Esophagus (tissue), 2 donors: ENCODE measurements around the gene SMCHD1. TPM values are rescaled to one million over a fixed set of nuclear protein-coding genes. Genes with fewer than 3 reads are reported as not detected.

Source experiments
- H3K27ac ChIP-seq, 2 donors: one replicate each; pipeline ENCODE4 v1.5.1; 2013; ENCODE audit warnings: low read depth in 2 of 2, mild to moderate bottlenecking in 2 of 2, inconsistent platforms in 1 of 2, low read length in 1 of 2, moderate library complexity in 1 of 2
- H3K27me3 ChIP-seq, 2 donors: one replicate each; pipeline ENCODE4 v1.6.1; 2013; ENCODE audit warnings: low read length in 2 of 2, control low read depth in 1 of 2, mild to moderate bottlenecking in 1 of 2; ENCODE audit not compliant: insufficient read depth in 2 of 2, control insufficient read depth in 1 of 2
- H3K36me3 ChIP-seq, 2 donors: one replicate each; pipeline ENCODE4 v1.6.1; 2013; ENCODE audit warnings: low read length in 1 of 2; ENCODE audit not compliant: control insufficient read depth in 2 of 2, insufficient read depth in 2 of 2
- H3K4me1 ChIP-seq, 2 donors: one replicate each; pipeline ENCODE4 v1.6.1; 2013; ENCODE audit warnings: low read length in 1 of 2; ENCODE audit not compliant: control insufficient read depth in 2 of 2, insufficient read depth in 2 of 2
- H3K4me3 ChIP-seq, 2 donors: one replicate each; pipeline ENCODE4 v1.5.1; 2013; ENCODE audit warnings: low read length in 2 of 2, mild to moderate bottlenecking in 2 of 2, low read depth in 1 of 2, moderate library complexity in 1 of 2
- H3K9me3 ChIP-seq, 2 donors: one replicate each; pipeline ENCODE4 v1.6.1; 2013; ENCODE audit warnings: mild to moderate bottlenecking in 2 of 2, low read depth in 1 of 2, low read length in 1 of 2, moderate library complexity in 1 of 2; ENCODE audit not compliant: control insufficient read depth in 2 of 2, insufficient read depth in 1 of 2
- WGBS, 2 donors: extraction: QIAGEN DNeasy Blood & Tissue Kit; methylation state at CpG; one replicate each; pipeline ENCODE4 v1.1.7; 2013; 5-methylcytosine and 5-hydroxymethylcytosine counted together
- polyA plus RNA-seq, 2 donors: library from polyadenylated mRNA; stranded (reverse); fragments of 200-250 nt; gene quantifications; one replicate each; pipeline ENCODE4 v1.2.3, GENCODE V29; 2013
- donor health status: healthy with polysubstance abuse.
- donor health status: Bipolar disorder and iron deficiency.

Gene SMCHD1
- 1 to 10 TPM; 5.0 to 7.6 TPM for polyA plus RNA-seq

DNA sequence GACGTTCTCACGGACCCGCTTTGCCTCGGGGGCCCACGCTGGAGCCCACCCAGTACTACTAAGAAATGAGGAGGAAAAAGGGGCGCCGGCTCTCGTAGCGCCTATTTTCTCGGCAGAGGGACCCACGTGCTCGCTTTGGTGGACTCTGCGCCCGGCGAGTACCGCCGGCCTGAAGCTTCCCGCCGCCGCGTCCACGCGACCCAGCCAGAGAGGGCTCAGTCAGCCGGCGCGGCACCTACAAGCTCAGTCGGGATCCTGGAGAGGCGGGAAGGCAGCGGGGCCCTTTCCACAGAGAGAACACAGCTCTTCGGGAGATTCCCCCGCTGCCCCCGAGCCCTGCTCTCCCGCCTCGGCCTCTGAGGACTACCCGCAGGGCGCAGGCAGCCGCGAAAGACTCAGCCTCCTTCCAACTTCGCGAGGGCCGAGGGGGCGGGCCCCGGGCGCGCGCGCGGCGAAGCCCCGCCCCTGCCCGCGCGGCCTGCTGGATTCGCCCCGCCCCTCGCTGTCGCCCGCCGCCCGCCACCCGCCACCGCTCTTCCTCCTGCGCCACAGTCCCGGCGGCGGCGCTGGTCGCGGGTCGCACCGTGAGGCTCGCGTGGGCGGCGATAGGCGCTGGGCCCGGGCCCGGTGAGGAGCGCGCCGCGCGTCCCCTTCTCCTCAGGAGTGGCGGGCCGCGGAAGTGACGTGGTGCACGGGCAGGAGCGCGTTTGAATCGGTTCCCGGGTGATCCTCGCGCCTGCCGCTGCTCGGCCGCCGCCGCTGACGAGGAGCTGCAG is at the start of gene SMCHD1:
Gene SMCHD1, plus strand, starts transcription at position 549 of the 776 bp plus-strand sequence. CDS start 350 bp downstream, outside the sequence.
- 0% methylated on average over 54 to 100 of the region's 100 CpGs for WGBS, 2 donors
- no peaks in the 10 kb centered on the region for H3K36me3 ChIP-seq
- H3K9me3 ChIP-seq, result no peaks in the 10 kb centered on the region
- H3K4me3 ChIP-seq, result peak within 1 kb of the TSS; percentile 73 to 89
- peak within 1 kb of the TSS; percentile 97 to 98 for H3K27ac ChIP-seq
- no peaks in the 10 kb centered on the region for H3K27me3 ChIP-seq
- H3K4me1 ChIP-seq, result peaks cover 0 to 2% of the 10 kb centered on the region in 2 donors

DNA sequence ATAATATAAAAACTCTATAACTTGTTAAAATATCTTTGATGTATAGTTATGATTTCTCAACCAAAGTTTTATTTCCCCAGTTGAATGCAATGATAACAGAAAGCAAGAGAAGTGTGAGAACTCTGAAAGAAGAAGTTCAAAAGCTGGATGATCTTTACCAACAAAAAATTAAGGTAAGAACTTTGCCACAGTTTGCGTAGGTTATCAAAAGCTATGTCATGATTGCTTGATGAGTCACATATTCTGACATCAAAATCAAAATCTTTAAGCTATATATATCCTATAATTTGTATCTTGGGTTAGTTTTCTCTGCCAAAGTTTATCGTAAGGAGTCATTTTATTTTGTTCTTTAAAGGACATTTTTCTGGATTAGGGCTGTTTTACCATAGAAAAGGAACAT is 49.2 kb upstream of the SMCHD1 start:
- H3K4me1 ChIP-seq, result no peaks in the 10 kb centered on the region
- H3K9me3 ChIP-seq, result no peaks in the 10 kb centered on the region
- H3K4me3 ChIP-seq, result no peak overlapping the region
- H3K27me3 ChIP-seq, result no peaks in the 10 kb centered on the region
- H3K27ac ChIP-seq, result no peak overlapping the region
- H3K36me3 ChIP-seq, result no peaks in the 10 kb centered on the region
- WGBS, 2 donors, result 61 to 64% methylated on average over 2 of the region's 2 CpGs

DNA sequence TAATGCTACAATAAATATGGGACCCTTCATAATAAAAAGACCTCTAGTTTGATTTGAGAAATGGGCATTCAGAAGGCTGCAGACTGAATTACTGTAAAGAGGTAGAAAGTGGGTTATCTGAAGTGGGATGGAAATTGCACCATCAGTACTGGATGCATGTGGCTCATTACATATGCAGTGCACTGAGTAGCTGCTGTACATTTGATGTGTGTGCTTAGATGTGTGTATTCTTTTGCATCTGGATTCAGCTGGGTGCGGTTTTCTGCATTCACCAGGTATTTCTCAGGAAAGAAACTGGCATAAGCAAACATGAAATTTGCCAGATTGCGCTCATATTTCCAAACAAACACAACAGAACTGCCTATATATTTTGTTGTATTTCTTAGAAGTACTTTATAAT is 45.9 kb upstream of the SMCHD1 start:
- no peaks in the 10 kb centered on the region for H3K4me1 ChIP-seq
- H3K9me3 ChIP-seq, result no peaks in the 10 kb centered on the region
- H3K27ac ChIP-seq, result no peak overlapping the region
- H3K27me3 ChIP-seq, result no peaks in the 10 kb centered on the region
- WGBS, 2 donors, result 90 to 93% methylated on average over 2 of the region's 2 CpGs
- no peak overlapping the region for H3K4me3 ChIP-seq
- no peaks in the 10 kb centered on the region for H3K36me3 ChIP-seq

DNA sequence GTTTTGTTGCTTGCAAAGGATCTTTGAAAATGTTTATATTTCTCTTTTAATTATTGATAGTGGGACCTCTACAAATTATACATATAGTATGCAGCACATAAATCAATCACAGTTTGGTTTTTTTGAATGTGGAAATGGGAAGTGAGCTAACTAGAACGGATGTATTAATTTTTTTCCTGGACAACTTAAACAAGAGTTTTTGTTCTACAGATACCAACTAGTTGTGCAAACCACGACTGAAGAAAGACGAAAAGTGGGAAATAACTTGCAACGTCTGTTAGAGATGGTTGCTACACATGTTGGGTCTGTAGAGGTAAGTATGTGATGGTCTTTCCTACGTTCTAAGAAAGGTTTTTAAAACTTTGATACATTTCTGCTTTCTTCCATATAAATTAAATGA is 45.0 kb upstream of the SMCHD1 start:
- no peak overlapping the region for H3K27ac ChIP-seq
- no peak overlapping the region for H3K4me3 ChIP-seq
- H3K9me3 ChIP-seq, result no peaks in the 10 kb centered on the region
- no peaks in the 10 kb centered on the region for H3K27me3 ChIP-seq
- H3K36me3 ChIP-seq, result no peaks in the 10 kb centered on the region
- no peaks in the 10 kb centered on the region for H3K4me1 ChIP-seq
- 87 to 92% methylated on average over 5 of the region's 5 CpGs for WGBS, 2 donors

DNA sequence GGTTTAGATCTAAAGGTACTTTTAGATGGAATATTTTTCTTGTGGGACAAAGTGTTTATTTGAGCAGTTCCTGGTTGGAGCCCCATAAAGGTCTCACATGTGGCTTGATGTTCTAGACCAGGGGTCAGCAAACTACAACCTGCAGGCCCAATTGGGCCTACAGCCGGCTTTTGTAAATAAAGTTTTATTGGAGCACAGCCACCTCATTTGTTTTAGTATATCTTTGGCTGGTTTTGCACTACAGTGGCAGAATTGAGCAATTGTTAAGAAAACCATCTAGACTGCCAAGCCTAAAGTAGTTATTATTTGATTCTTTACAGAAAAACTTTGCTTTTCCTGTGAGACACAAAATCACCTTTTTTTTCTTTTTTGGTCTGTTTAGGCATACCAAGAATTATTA is 42.5 kb upstream of the SMCHD1 start:
- H3K4me3 ChIP-seq, result no peak overlapping the region
- no peaks in the 10 kb centered on the region for H3K27me3 ChIP-seq
- WGBS, 2 donors, result 90 to 95% methylated on average over 1 of the region's 1 CpG
- no peak overlapping the region for H3K27ac ChIP-seq
- no peaks in the 10 kb centered on the region for H3K36me3 ChIP-seq
- H3K4me1 ChIP-seq, result no peaks in the 10 kb centered on the region
- H3K9me3 ChIP-seq, result no peaks in the 10 kb centered on the region

DNA sequence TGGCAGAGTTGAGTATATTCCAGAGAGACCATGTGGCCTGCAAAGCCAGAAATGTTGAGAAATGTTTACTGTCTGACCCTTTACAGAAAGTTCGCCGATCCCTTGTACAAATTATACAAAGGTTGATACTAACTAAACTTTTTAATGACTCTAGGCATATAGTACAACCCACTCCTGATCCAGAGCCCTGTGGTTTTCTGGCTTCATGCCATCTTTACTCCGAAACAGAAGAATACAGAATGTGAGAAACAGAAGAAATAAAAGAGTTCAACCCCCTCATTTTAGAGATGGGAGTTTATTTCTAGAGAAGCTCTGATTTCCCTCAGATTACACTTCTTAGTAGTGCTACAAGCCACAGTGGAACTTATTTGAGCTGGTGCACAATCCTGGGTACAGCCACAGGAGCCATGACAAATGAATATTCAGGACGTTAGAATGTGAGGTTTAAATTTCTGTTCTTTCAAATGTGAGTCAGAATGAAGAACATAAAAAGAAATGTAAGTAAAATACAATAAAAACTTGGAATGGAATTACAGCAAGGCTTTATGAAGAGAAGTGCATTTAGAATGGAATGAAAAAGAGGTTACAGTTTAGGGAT is 38.0 kb upstream of the SMCHD1 start:
- no peaks in the 10 kb centered on the region for H3K9me3 ChIP-seq
- no peak overlapping the region for H3K27ac ChIP-seq
- no peaks in the 10 kb centered on the region for H3K27me3 ChIP-seq
- 71 to 74% methylated on average over 4 of the region's 4 CpGs for WGBS, 2 donors
- no peaks in the 10 kb centered on the region for H3K4me1 ChIP-seq
- no peaks in the 10 kb centered on the region for H3K36me3 ChIP-seq
- H3K4me3 ChIP-seq, result no peak overlapping the region

DNA sequence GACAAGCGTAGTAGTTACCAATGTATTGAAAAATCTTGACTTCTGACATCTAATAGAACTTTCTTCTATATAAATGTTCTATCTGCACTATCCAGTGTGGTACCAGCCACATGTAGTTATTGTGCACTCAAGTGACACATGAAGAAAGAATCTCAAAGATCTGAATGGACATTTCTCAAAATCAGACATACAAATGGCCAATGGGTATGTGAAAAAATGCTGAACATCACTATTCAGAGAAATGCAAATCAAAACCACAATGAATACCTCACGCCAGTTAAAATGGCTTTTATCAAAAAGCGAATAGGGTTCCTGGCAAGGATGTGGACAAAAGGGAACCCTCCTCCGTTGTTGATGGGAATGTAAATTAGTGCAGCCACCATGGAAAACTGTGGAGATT is 37.5 kb upstream of the SMCHD1 start:
- Histone ChIP-seq H3K27me3 (no peaks in the 10 kb centered on the region), H3K9me3 (no peaks in the 10 kb centered on the region), H3K36me3 (no peaks in the 10 kb centered on the region), H3K4me3 (no peak overlapping the region), H3K4me1 (no peaks in the 10 kb centered on the region), H3K27ac (no peak overlapping the region)
- 96 to 98% methylated on average over 4 of the region's 4 CpGs for WGBS, 2 donors

DNA sequence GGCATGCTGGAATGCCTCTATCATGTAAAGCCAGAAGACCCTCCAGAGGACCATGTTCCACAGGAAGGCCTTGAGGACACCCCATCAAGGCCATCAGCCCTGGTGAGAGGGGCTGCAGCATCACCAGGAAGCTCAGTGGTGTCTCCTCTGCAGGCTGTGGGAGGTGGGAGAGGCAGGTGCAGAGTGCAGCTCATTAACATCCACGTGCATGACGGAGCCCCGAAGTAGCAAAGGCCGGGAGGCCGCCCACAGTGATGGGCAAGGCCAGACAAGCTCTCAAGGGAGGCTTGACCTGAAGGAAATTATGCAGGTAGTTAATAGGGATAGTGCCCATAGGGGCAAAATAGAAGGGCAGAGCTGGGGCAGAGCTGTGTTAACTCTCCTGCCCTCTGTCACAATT is 30.3 kb upstream of the SMCHD1 start:
- H3K27me3 ChIP-seq, result no peaks in the 10 kb centered on the region
- WGBS, 2 donors, result 70 to 73% methylated on average over 5 of the region's 5 CpGs
- no peak overlapping the region for H3K4me3 ChIP-seq

DNA sequence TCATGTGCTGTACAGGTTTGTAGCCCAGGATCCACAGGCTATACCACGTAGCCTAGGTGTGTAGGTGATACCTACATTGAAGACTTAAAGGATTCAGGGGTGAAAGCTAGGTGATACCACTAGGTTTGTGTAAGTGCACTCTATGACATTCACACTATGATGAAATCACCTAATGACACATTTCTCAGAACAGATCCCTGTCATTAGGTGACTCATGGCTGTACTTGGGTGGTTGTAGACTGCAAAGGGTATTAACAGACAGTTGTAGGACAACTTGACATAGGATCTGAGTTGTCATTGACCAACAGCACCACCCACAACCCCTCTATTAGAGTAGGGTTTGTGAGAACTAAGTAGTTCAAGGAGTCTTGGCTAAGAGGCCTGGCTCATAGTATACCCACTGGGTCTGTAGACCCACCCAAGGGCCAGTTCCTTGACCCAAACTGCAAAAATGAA is 27.7 kb upstream of the SMCHD1 start:
- H3K36me3 ChIP-seq, result no peaks in the 10 kb centered on the region
- H3K9me3 ChIP-seq, result no peaks in the 10 kb centered on the region
- WGBS, 2 donors, result 81 to 92% methylated on average over 1 of the region's 1 CpG
- H3K4me3 ChIP-seq, result no peak overlapping the region
- H3K27ac ChIP-seq, result peak overlapping the region in 1 of 2 donors; percentile 48
- no peaks in the 10 kb centered on the region for H3K27me3 ChIP-seq
- H3K4me1 ChIP-seq, result no peaks in the 10 kb centered on the region

More for the DNA sequence above, 30.3 kb upstream of the SMCHD1 start:
- Histone ChIP-seq H3K36me3 (no peaks in the 10 kb centered on the region), H3K9me3 (no peaks in the 10 kb centered on the region), H3K4me1 (no peaks in the 10 kb centered on the region), H3K27ac (no peak overlapping the region)

DNA sequence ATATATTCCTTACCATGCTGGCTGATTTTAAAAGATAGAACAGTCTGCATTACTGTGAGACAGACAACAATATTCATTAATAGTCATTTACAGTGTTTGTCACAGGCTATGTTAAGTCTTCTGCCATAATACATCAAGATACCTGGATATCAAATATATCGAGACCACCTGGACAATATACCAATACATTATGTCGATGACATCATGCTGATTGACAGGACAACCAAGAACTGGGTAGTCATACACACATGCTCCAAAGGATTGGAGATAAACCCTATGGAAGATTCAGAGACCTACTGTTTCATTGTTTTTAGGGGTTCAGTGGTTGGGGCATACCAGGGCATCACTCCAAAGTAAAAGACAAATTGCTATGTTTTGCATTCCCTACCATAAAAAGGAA is 26.5 kb upstream of the SMCHD1 start:
- no peaks in the 10 kb centered on the region for H3K36me3 ChIP-seq
- 54 to 79% methylated on average over 2 of the region's 2 CpGs for WGBS, 2 donors

More for the DNA sequence above, 26.5 kb upstream of the SMCHD1 start:
- Histone ChIP-seq H3K4me1 (no peaks in the 10 kb centered on the region), H3K27me3 (no peaks in the 10 kb centered on the region), H3K4me3 (no peak overlapping the region), H3K27ac (no peak overlapping the region), H3K9me3 (no peaks in the 10 kb centered on the region)
